Stimulated activated CD4-positive, alpha-beta T cell treated with anti-CD3 and anti-CD28 coated beads, Interleukin-2, amount 100 ng/mL, for 4 hours (primary cell): ENCODE results near the gene ANKRD13A.
A peak's percentile ranks its signal among the peaks of the same experiment; 100 is the strongest.
"Not testable (repeated sequence)": the region's sequence is repeated elsewhere in the genome, so short reads cannot be mapped to it uniquely, and the experiment has no call there.

ENCODE experiments used
- DNase-seq: peaks from one replicate; pipeline ENCODE4 v3.0.0-alpha.2; 2020; ENCODE audit warnings: low read depth

The ANKRD13A gene

DNA sequence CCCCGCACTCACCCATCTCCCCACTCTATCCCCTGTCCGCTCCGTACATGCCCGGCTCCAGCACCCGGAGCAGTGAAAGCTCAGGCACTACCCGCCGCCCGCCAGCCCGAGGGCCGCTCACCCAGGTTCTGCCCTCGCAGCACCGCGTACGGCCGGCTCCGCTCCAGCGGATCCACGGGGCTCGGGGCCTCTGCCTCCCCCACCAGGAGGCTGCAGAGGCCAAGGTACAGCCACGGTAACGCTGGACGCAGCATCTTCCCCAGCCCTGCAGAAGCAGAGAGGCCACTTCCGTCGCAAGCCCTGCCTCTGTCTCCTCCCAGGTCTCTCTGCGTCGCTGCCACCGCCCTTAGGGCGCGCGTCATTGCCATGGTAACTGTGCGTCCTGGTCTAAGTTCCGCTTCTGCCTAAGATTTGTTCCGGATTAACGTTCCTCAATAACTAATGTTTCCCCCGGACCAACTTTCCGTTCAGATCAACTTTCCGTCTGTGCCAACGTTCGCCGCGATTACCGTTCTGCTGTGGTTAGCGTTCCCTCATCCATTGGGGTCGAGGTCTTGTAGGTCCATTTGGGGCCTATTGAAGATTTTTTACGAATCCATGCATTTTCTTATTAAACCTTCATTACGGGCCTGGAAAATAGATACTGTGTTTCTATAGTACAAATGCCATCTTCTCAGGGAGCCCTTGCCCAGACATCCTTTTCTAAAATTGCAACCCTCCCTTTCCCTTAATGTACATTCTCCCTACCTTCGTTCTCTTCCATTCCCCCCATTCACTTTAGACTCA, 49.2 kb downstream of the ANKRD13A start, which contains the start of gene C12orf76:
Gene C12orf76, minus strand, starts transcription at position 281 of the 786 bp plus-strand sequence. Its CDS starts 27 bp downstream, at position 254.
- peak; percentile 86 for DNase-seq

DNA sequence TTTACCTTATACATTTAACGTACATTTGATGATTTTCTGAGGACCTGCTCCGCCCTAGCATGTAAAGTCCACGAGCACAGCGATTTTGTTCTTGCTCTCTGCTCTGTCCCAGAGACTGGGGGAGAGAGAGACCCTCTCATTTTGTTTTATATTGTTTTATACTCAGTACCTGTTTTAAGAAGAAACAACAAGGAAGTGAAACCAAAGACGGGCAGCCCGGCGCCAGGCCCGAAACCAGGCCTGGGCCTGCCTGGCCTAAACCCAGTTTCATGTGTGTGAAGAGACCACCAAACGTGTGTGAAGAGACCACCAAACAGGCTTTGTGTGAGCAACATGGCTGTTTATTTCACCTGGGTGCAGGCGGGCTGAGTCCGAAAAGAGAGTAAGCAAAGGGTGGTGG, 49.8 kb downstream of the ANKRD13A start:
- not testable (repeated sequence) for DNase-seq

GRCh38 chr12:110049666-110050065, 50.4 kb downstream of the ANKRD13A start:
- not testable (repeated sequence) for DNase-seq

- DNase-seq: no peak
Measured at GRCh38 chr12:110050927-110051326, 51.7 kb downstream of the ANKRD13A start.

DNA sequence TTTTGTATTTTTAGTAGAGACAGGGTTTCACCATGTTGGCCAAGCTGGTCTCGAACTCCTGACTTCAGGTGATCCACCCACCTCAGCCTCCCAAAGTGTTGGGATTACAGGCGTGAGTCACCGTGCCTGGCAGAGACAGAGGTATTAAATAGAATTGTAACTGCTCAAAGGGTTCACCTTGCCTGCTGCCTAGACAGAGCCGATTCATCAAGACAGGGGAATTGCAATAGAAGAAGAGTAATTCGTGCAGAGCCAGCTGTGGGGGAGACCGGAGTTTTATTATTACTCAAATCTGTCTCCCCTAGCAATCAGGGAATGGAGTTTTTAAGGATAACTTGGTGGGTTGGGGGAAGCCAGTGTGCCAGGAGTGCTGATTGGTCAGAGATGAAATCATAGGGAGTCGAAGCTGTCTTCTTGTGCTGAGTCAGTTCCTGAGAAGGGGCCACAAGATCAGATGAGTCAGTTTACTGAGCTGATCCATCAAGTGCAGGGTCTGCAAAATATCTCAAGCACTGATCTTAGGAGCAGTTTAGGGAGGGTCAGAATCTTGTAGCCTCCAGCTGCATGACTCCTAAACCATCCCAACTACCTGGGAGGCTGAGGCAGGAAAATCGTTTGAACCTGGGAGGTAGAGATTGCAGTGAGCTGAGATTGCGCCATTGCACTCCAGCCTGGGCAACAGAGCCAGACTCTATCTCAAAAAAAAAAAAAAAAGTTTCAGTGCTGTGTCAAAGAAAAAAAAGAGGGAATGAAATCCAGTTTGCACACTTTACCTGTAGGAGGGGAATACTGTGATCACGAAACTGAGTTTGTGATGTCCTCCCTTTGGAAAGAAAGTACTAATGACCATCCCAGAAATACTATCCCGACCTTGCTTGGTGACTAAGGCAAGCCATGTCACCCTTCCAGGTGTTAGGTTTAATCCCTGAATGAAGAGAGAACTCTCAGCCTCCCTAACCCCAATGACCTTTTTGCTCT, 56.4 kb downstream of the ANKRD13A start:
- not testable (repeated sequence) for DNase-seq

- not testable (repeated sequence) for DNase-seq
Measured at GRCh38 chr12:110056643-110057042, 57.4 kb downstream of the ANKRD13A start.

DNA sequence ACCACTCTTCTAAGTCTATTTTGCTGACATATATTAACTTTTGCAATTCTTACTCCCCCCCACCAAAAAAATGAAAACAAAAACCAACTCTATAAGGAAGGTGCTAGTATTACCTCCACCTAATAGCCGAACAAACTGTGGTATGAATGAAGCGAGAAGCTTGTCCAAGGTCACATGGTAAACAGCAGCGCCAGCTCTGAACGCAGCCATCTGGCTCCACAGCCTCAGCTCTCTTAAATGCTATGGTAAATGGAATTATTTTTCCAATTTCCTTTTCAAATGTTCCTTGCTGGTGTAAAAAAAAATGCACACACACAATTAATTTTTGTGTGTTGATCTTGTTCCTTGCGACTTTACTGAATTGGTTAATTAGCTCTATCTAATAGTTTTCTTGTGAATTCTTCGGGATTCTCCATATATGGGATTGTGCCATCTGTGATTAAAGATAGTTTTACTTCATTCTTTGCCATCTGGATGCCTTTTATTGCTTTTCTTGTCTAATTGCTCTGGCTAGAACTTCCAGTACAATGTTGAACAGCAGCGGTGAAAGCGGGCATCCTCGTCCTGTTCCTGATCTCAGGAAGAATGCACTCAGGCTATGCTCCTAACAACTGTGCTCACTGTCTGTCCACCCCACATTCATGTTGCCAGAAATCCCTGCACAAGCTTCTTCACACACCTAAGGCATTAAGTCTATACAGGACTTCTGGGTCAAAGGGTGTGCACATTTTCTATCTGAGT, 59.8 kb downstream of the ANKRD13A start:
- DNase-seq: no peak

DNA sequence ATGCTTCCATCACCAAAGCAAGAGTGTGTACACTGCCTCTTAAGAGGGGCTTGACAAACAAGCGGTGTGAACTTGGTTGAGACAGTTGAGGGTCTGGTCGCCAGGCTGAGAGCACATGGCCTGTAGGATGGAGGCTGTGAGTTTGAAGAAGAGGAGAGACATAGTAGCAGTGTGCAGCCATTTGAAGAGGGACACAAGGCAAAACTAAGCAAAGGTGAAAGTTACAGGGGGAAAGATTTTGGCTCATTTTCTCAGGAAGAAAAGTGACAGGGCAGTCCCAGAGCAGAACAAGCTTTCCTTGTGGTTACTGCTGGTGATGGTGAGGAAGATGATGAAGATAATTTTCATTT, 60.4 kb downstream of the ANKRD13A start:
- DNase-seq: no peak

DNA sequence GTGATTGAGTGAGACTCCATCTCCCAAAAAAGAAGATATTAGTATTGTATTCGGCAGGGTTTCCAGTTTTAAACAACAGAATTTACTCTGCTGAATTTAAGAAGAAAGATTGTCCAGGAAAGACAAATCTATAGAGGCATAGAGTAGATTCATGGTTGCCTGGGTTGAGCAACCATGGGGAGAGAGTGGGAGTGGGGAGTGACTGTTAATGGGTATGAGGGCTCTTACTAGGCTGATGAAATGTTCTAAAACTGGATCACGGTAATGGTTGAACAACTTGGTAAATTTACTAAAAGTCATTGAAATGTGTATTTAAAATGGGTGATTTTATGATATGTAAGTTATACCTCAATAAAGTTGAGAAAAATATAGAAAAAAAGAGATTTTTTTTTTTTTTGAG, 63.0 kb downstream of the ANKRD13A start:
- no peak for DNase-seq

DNA sequence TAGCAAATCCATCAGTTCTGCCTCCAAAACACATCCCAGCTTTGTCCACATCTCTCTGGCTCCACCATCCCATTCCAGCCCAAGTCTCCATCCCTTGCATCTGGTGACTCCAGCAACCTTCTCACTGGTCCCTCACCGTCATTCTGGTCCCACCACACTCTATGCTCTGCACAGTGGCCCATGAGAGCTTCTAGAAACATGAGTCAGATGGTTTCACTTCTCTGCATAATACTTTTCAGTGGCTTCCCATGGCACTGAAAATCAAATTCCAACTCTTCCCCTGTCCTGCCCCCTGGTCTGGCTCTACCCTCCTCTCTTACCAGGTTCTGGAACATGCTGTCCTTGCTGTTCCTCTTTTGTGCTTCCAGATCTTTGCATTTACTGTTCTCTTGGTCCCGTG, 66.3 kb downstream of the ANKRD13A start:
- no peak for DNase-seq

- no peak for DNase-seq
Measured at GRCh38 chr12:110067531-110067930, 68.3 kb downstream of the ANKRD13A start.

GRCh38 chr12:110068115-110068514, 68.9 kb downstream of the ANKRD13A start:
- not testable (repeated sequence) for DNase-seq

DNA sequence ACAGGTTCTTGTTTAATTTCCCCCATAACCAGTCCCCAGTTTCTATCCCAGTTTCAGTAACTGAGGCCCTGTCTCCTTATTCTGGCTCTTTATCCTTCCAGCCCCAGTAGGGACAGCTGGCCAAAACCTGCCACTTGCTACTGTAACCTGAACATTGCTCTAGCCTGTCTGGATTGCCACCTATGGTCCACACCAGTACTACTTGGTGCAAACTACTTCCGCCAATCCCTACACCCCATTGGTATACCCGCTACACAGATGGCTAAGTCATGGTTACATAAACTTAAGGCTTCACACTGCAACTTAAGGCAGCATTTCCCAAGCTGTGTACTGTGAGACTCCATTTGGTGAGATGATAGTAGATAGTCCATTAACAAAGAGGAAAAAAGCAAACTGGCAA, 69.4 kb downstream of the ANKRD13A start:
- no peak for DNase-seq

- no peak for DNase-seq
Measured at GRCh38 chr12:110071504-110071903, 72.3 kb downstream of the ANKRD13A start.

GRCh38 chr12:110071967-110072366, 72.7 kb downstream of the ANKRD13A start:
- DNase-seq: no peak

- DNase-seq: not testable (repeated sequence)
Measured at GRCh38 chr12:110072636-110073035, 73.4 kb downstream of the ANKRD13A start.

GRCh38 chr12:110073049-110073831, 74.0 kb downstream of the ANKRD13A start:
- DNase-seq: no peak

DNA sequence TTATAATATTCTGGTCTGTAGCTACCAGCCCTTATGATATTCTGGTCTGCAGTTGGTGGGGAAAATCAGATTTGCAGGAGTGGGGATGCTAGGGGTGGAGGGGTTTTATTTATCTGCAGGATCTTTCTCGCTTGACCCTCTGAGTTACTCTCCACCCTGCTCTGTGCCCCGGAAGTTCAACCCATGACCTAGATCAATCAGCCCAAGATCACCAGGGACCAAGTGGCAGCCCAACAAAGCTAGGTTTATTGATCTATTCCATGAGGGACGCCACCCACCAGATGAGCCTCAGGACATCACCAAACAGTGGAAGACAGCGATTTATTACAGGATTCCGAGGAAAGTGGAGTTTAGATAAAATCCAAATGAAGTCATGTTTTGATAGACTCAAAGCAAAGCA, 74.9 kb downstream of the ANKRD13A start:
- no peak for DNase-seq

- no peak for DNase-seq
Measured at GRCh38 chr12:110075880-110076279, 76.7 kb downstream of the ANKRD13A start.

DNA sequence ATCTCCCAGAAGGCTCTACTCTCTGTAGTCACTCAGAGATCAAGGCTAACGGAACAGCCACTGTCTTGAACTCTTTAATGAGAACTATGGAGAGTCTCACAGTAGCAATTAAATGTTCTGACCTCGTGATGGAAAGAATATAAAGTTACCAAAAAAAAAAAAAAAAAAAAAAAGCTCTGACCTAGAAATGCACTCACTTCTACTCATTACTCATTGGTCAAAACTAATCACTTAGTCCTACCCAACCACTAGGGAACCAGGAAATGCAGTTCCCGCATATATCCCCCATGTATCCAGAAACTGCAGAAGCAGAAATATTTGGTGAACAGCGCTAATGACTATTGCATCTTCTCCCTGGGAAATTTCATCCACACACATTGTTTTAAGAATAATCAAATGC, 78.6 kb downstream of the ANKRD13A start:
- no peak for DNase-seq
